ENCODE results near the gene SIL1. TPM values are rescaled to one million over a fixed set of nuclear protein-coding genes. Genes with fewer than 3 reads are reported as not detected.

SIL1 gene
- polyA plus RNA-seq, 2 of the 4 experiments (the other 2 are of a cell fraction): 27.6 to 45.5 TPM

DNA sequence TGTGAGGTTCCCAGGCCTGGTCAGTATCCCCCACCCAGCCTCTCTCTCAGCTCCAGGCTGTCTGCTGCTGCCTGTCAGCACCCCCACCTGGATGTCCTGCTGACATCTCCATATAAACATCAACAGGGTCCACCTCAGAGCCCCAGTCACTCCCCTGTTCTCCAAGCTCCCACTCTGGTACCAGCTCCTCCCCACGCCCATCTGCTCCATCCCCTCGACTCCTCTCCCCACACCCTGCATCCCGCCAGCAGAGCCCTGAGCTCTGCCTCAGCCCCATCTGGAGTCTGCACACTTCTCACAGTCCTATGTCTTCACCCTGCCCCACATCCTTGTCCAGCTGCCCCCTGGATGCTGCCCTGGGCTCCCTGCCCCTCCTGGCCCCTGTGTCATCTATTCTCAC lies 255.3 kb downstream of the SIL1 start:
- no peaks in the 10 kb centered on the region for H3K9me3 ChIP-seq
- no peak overlapping the region for H3K27ac ChIP-seq
- no peak overlapping the region for H3K4me3 ChIP-seq
- no peak for DNase-seq (ENCODE audit: low read depth in 1 of 2, low spot score in 1 of 2)
- no peak overlapping the region for H3K4me2 ChIP-seq
- H3K4me1 ChIP-seq: no peaks in the 10 kb centered on the region
- ATAC-seq: no peak
- ChIA-PET CTCF (interaction anchor here (0.6 to 1.4 kb wide), 3 partner anchors 10 to 220 kb away, joined by 3 read pairs; no protein-coding TSS in a partner anchor), POLR2A (no interaction called here)
- WGBS (ENCODE audit: missing lambda C conversion rate): 75% methylated on average over 3 of the region's 3 CpGs
- TF ChIP-seq HDAC2 (IDR thresholded peaks at IDR 0.05) (no peak), CHD4 (IDR thresholded peaks at IDR 0.05; ENCODE audit: borderline replicate concordance) (no peak), HOXB5 (CRISPR knock-in tag; IDR thresholded peaks at IDR 0.05) (no peak), EHMT2 (IDR thresholded peaks at IDR 0.05; ENCODE audit: low read depth) (no peak), NFE2L2 (conservative IDR thresholded peaks at IDR 0.05; ENCODE audit: low read length) (no peak), SREBF2 (IDR thresholded peaks at IDR 0.05) (no peak), POLR2AphosphoS2 (conservative IDR thresholded peaks at IDR 0.05; ENCODE audit: low read length) (no peak), FOXS1 (CRISPR knock-in tag; IDR thresholded peaks at IDR 0.05) (no peak), MAFK (IDR thresholded peaks at IDR 0.05; ENCODE audit: partially characterized antibody) (no peak), RAD21 (conservative IDR thresholded peaks at IDR 0.05 in 1 of 2, IDR thresholded peaks at IDR 0.05 in 1 of 2) (no peak), NR3C1 (IDR thresholded peaks at IDR 0.05) (no peak), JUN (IDR thresholded peaks at IDR 0.05) (no peak), SMC3 (IDR thresholded peaks at IDR 0.05) (no peak), KDM1A (IDR thresholded peaks at IDR 0.05; ENCODE audit: low read depth) (no peak), RCOR1 (IDR thresholded peaks at IDR 0.05; ENCODE audit: low read depth, low read length) (no peak)
- TF ChIP-seq, protein P1, sequence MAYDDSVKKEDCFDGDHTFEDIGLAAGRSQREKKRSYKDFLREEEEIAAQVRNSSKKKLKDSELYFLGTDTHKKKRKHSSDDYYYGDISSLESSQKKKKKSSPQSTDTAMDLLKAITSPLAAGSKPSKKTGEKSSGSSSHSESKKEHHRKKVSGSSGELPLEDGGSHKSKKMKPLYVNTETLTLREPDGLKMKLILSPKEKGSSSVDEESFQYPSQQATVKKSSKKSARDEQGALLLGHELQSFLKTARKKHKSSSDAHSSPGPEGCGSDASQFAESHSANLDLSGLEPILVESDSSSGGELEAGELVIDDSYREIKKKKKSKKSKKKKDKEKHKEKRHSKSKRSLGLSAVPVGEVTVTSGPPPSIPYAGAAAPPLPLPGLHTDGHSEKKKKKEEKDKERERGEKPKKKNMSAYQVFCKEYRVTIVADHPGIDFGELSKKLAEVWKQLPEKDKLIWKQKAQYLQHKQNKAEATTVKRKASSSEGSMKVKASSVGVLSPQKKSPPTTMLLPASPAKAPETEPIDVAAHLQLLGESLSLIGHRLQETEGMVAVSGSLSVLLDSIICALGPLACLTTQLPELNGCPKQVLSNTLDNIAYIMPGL (CRISPR knock-in tag; IDR thresholded peaks at IDR 0.05; ENCODE audit: borderline replicate concordance): no peak
- TF ChIP-seq, protein P2, sequence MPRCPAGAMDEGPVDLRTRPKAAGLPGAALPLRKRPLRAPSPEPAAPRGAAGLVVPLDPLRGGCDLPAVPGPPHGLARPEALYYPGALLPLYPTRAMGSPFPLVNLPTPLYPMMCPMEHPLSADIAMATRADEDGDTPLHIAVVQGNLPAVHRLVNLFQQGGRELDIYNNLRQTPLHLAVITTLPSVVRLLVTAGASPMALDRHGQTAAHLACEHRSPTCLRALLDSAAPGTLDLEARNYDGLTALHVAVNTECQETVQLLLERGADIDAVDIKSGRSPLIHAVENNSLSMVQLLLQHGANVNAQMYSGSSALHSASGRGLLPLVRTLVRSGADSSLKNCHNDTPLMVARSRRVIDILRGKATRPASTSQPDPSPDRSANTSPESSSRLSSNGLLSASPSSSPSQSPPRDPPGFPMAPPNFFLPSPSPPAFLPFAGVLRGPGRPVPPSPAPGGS (IDR thresholded peaks at IDR 0.05): no peak
- FAIRE-seq: no peak

DNA sequence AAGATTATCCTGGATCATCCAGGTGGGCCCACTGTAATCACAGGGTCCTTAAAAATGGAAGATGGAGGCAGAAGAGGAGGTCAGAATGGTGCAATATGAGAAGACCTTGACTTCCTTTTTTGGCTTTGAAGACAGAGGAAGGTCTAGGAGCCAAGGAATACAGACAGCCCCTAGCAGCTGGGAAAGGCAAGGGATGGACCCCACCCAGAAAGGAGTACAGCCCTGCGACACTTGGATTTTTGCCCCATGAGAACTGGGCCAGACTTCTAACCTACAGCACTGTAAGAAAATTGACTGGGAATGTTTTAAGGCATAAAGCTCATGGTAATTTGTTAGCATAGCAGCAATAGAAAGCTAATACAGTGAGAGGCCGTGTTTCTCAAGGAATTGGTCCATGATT lies 256.1 kb downstream of the SIL1 start:
- 90% methylated on average over 2 of the region's 2 CpGs for WGBS (ENCODE audit: missing lambda C conversion rate)
- Histone ChIP-seq H3K9me3 (no peaks in the 10 kb centered on the region), H3K27ac (no peak overlapping the region), H3K4me2 (no peak overlapping the region), H3K4me3 (no peak overlapping the region), H3K4me1 (no peaks in the 10 kb centered on the region)
- ChIA-PET CTCF (interaction anchor here (0.6 to 1.4 kb wide), 2 partner anchors 9 to 176 kb away, joined by 3 read pairs; no protein-coding TSS in a partner anchor), POLR2A (no interaction called here)
- TF ChIP-seq ZFP36 (IDR thresholded peaks at IDR 0.05; ENCODE audit: borderline replicate concordance, partially characterized antibody): no peak
- no peak for TF ChIP-seq POLR2A (IDR thresholded peaks at IDR 0.05; ENCODE audit: low read length)
- TF ChIP-seq, protein P3, sequence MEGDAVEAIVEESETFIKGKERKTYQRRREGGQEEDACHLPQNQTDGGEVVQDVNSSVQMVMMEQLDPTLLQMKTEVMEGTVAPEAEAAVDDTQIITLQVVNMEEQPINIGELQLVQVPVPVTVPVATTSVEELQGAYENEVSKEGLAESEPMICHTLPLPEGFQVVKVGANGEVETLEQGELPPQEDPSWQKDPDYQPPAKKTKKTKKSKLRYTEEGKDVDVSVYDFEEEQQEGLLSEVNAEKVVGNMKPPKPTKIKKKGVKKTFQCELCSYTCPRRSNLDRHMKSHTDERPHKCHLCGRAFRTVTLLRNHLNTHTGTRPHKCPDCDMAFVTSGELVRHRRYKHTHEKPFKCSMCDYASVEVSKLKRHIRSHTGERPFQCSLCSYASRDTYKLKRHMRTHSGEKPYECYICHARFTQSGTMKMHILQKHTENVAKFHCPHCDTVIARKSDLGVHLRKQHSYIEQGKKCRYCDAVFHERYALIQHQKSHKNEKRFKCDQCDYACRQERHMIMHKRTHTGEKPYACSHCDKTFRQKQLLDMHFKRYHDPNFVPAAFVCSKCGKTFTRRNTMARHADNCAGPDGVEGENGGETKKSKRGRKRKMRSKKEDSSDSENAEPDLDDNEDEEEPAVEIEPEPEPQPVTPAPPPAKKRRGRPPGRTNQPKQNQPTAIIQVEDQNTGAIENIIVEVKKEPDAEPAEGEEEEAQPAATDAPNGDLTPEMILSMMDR (IDR thresholded peaks at IDR 0.05): no peak
- no peak for TF ChIP-seq JUN (IDR thresholded peaks at IDR 0.05)
- DNase-seq (ENCODE audit: low read depth in 1 of 2, low spot score in 1 of 2) (no peak), FAIRE-seq (no peak), ATAC-seq (no peak)

DNA sequence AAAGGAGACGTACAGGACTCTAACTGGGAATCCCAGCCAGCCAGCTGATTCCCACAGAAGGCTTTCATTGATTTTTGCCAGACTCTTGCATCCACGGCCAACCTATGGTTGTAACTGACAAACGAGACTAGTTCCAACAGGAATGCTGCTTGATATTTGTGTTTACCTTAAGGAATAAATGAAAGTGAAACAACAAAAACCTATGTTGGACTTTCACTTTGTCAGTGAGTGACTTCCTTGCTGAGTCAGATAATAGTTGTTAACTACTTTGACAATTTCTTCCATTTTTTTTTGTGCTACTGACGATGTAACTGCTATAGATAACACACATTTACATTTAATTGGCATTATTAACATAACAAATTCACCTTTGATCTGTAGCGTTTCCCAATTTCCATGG lies 259.6 kb downstream of the SIL1 start:
- TF ChIP-seq HEYL (CRISPR knock-in tag; IDR thresholded peaks at IDR 0.05) (no peak), MAFK (IDR thresholded peaks at IDR 0.05; ENCODE audit: partially characterized antibody) (peak; percentile 62)
- POLR2A ChIA-PET: no interaction called here
- Histone ChIP-seq H3K4me3 (no peak overlapping the region), H3K4me2 (no peak overlapping the region), H3K27ac (no peak overlapping the region), H3K9me3 (no peaks in the 10 kb centered on the region), H3K4me1 (no peaks in the 10 kb centered on the region)
- DNase-seq (ENCODE audit: low read depth in 1 of 2, low spot score in 1 of 2) (no peak), FAIRE-seq (peak; percentile 7), ATAC-seq (no peak)
- CTCF ChIA-PET: no interaction called here
- WGBS (ENCODE audit: missing lambda C conversion rate): 93% methylated on average over 5 of the region's 5 CpGs

All from A549 (cell line).